ENCODE data around the gene UCN2. TPM values are rescaled to one million over a fixed set of nuclear protein-coding genes. Genes with fewer than 3 reads are reported as not detected.

The UCN2 gene
- total and polyA plus RNA-seq, 2 of the 8 experiments (the other 6 are each of a cell fraction or from before 2014, with no cell fraction given), result 0.14 TPM; not detected in 1

DNA sequence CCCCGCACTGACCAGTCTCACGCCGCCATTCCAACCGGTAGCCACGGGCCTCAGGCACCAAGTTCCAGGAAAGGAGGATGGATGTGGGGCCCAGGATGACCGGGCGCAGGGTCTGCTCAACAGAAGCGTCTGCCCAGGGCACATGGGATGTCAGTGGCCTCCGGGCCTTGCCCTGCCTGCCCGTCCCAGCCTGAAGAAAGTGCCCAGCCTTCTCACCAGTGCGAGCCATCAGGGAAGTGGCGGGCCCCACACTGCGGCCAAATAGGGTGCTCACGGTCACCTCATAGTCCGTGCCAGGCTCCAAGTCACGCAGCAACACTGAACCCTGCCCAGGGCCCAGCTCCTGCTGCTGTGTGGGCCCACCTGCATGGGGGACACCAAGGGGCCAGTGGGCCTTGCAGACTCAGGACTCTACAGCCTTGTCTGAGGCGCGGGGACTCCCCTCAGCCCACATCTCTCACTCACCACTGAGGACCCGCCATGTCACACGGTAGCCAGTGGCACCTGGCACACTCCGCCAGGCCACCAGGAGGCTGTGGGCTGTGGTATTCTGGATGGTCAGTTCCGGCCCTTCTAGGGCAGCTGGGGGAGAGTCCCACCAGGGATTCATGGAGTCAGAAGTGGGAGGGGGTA is 28.4 kb upstream of the UCN2 start:
- no peak overlapping the region for H2BK12ac ChIP-seq (ENCODE audit: low read depth, low read length)
- no peak overlapping the region for H3K56ac ChIP-seq (replicated peaks; ENCODE audit: insufficient read length, low read depth, low read length)
- CTCF ChIA-PET (ENCODE audit: partially characterized antibody), result interaction anchor here (1.2 to 1.5 kb wide), 3 partner anchors 10 to 32 kb away, joined by 3 to 4 read pairs (median 3); no protein-coding TSS in a partner anchor
- peaks cover 1% of the 10 kb centered on the region; the same call in 1 of the 2 replicates for H3K23me2 ChIP-seq (ENCODE audit: low read depth, low read length)
- H4K20me1 ChIP-seq (replicated peaks in 1 of 2; ENCODE audit: control insufficient read depth in 1 of 2, insufficient read depth in 2 of 2, low read length in 2 of 2), result peaks cover 0 to 8% of the 10 kb centered on the region in 2 experiments
- no peak overlapping the region for H2BK15ac ChIP-seq (ENCODE audit: low read length)
- H3K79me2 ChIP-seq (ENCODE audit: control insufficient read depth in 1 of 2, insufficient read depth in 2 of 2, low read length in 2 of 2), result no peaks in the 10 kb centered on the region
- POLR2A ChIA-PET (ENCODE audit: partially characterized antibody), result interaction anchor here (1.0 to 1.6 kb wide), 3 partner anchors 12 to 72 kb away, joined by 3 to 5 read pairs (median 3); partner anchors contain the start of gene SLC26A6
- H2AK5ac ChIP-seq (ENCODE audit: low read depth, low read length), result no peak overlapping the region
- H2AFZ ChIP-seq (ENCODE audit: low read length), result no peak overlapping the region
- peaks cover 0 to 6% (median 0%) of the 10 kb centered on the region in 4 experiments; a peak in 4 of 7 replicates for H3K27me3 ChIP-seq (replicated peaks in 1 of 4; ENCODE audit: control insufficient read depth in 3 of 4, extremely low read depth in 1 of 4, insufficient read depth in 3 of 4, low read length in 3 of 4)
- H3K4ac ChIP-seq (replicated peaks; ENCODE audit: insufficient read length, low read depth, low read length), result no peak overlapping the region
- no peak overlapping the region for H2BK120ac ChIP-seq (replicated peaks; ENCODE audit: low read depth, low read length)
- H3K4me1 ChIP-seq (replicated peaks in 1 of 4; ENCODE audit: control insufficient read depth in 3 of 4, insufficient read depth in 4 of 4, low read length in 3 of 4), result peaks cover 3 to 23% (median 15%) of the 10 kb centered on the region in 4 experiments; a peak in 6 of 7 replicates
- H3K36me3 ChIP-seq (ENCODE audit: control insufficient read depth in 2 of 4, insufficient read depth in 4 of 4, low read length in 3 of 4), result no peaks in the 10 kb centered on the region
- no peaks in the 10 kb centered on the region for H3K9me3 ChIP-seq (ENCODE audit: insufficient read depth in 2 of 2, low read depth in 1 of 2, low read length in 1 of 2)
- no peak overlapping the region for H3K4me3 ChIP-seq (ENCODE audit: extremely low read depth in 1 of 4, insufficient read depth in 2 of 4, low read depth in 3 of 4, low read length in 4 of 4)
- no peak overlapping the region for H4K8ac ChIP-seq (ENCODE audit: extremely low read depth, insufficient read depth, low read length)
- FAIRE-seq (no peak), DNase-seq (ENCODE audit: low read depth in 1 of 2, low spot score in 2 of 2) (no peak)
- H3K4me2 ChIP-seq (ENCODE audit: insufficient read depth in 1 of 2, low read depth in 2 of 2, low read length in 2 of 2), result no peak overlapping the region
- no peak overlapping the region for H2BK20ac ChIP-seq (ENCODE audit: low read length)
- H4K5ac ChIP-seq (ENCODE audit: insufficient read length, low read depth, low read length), result no peak overlapping the region
- H3K9ac ChIP-seq (replicated peaks in 1 of 4; ENCODE audit: extremely low read depth in 1 of 4, low read depth in 3 of 4, low read length in 3 of 4), result no peak overlapping the region
- no peak overlapping the region for H3K14ac ChIP-seq (ENCODE audit: insufficient read length)
- no peak overlapping the region for H3K27ac ChIP-seq (ENCODE audit: low read depth, low read length)
- 90% methylated on average over 22 of the region's 22 CpGs; no CpG with 5 or more reads in 1 of the 2 experiments for WGBS, 2 experiments (ENCODE audit: extremely low coverage in 1 of 2, insufficient coverage in 1 of 2, insufficient read length in 1 of 2, insufficient replicate concordance in 2 of 2, low coverage in 1 of 2, low lambda C conversion rate in 2 of 2, missing lambda C conversion rate in 1 of 2)
- H4K91ac ChIP-seq (replicated peaks; ENCODE audit: insufficient read length, low read length), result no peak overlapping the region
- H2BK5ac ChIP-seq (ENCODE audit: low read depth, low read length), result no peak overlapping the region
- H3K79me1 ChIP-seq (ENCODE audit: low read depth, low read length), result no peaks in the 10 kb centered on the region
- no peak overlapping the region for H3K18ac ChIP-seq (ENCODE audit: extremely low read depth, low read length)
- no peak overlapping the region for H3K23ac ChIP-seq (ENCODE audit: insufficient read length)
- TF ChIP-seq KDM1A (IDR thresholded peaks at IDR 0.05; ENCODE audit: borderline replicate concordance, low read length) (no peak), EGR1 (IDR thresholded peaks at IDR 0.05; ENCODE audit: borderline replicate concordance, low read depth, low read length) (no peak), MAFK (IDR thresholded peaks at IDR 0.05; ENCODE audit: low read depth, low read length) (no peak)

Measured in H1 (cell line).